ENCODE measurements around the gene TMEM119.

- no peak for TF ChIP-seq GATA2 (CRISPR knock-in tag; IDR thresholded peaks at IDR 0.05)
- no peak for TF ChIP-seq CTCF (IDR thresholded peaks at IDR 0.05)
- no peak for TF ChIP-seq MEF2A (IDR thresholded peaks at IDR 0.05; ENCODE audit: borderline replicate concordance, low read depth)
- TF ChIP-seq EP300 (IDR thresholded peaks at IDR 0.05; ENCODE audit: borderline replicate concordance in 1 of 2, low read depth in 1 of 2, low read length in 1 of 2) = no peak
- TF ChIP-seq IRF3 (IDR thresholded peaks at IDR 0.05; ENCODE audit: low read depth, low read length) = no peak
- TF ChIP-seq POLR2AphosphoS5 (IDR thresholded peaks at IDR 0.05; ENCODE audit: low read depth, low read length) = no peak
- TF ChIP-seq RXRA (IDR thresholded peaks at IDR 0.05; ENCODE audit: borderline replicate concordance, low read depth) = no peak
- TF ChIP-seq SMC3 (IDR thresholded peaks at IDR 0.05; ENCODE audit: low read depth, low read length) = no peak
- no peak for TF ChIP-seq REST (IDR thresholded peaks at IDR 0.05; ENCODE audit: low read depth, low read length)
- no peak for TF ChIP-seq FOXM1 (IDR thresholded peaks at IDR 0.05; ENCODE audit: low read depth)
- TF ChIP-seq TAF1 (IDR thresholded peaks at IDR 0.05; ENCODE audit: borderline replicate concordance, low read depth, low read length) = no peak
- no peak for TF ChIP-seq FOXJ3 (CRISPR knock-in tag; IDR thresholded peaks at IDR 0.05)
Observed at GRCh38 chr12:108635997-108636808, 38.3 kb upstream of the TMEM119 start.
